OCI-LY7 (cell line): ENCODE measurements around the gene RICTOR. TPM values are rescaled to one million over a fixed set of nuclear protein-coding genes. Genes with fewer than 3 reads are reported as not detected.

Source experiments
- BruUV-seq: library from RNA; stranded (reverse); fragments of 400-500 nt; replicated peaks from 2 replicates; lab custom pipeline; 2021; lab: Mats Ljungman, UMichigan
- CTCF ChIA-PET: fragments of 300-600 bp; sonication (Branson Sonifier 250); formaldehyde crosslinking; loops from one replicate; lab custom pipeline; 2022; ENCODE audit warnings: antibody characterized with exemption; ENCODE audit not compliant: unreplicated experiment; lab: Charles Lee
- POLR2A ChIA-PET: fragments of 300-600 bp; sonication (Branson Sonifier 250); formaldehyde crosslinking; loops from one replicate; lab custom pipeline; 2022; ENCODE audit warnings: antibody characterized with exemption; lab: Charles Lee
- DNase-seq: peaks from one replicate; pipeline ENCODE4 v3.0.0-alpha.2; 2015; ENCODE audit warnings: low spot score
- H2AFZ ChIP-seq: fragments of 200-600 bp; sonication (generic), shearing (Covaris generic); 2 replicates; pipeline ENCODE4 v1.6.1; 2014; ENCODE audit warnings: mild to moderate bottlenecking, antibody characterized with exemption, low read length, moderate library complexity
- H3K27ac ChIP-seq: fragments of 200-600 bp; sonication (generic); 2 replicates; pipeline ENCODE4 v1.5.1; 2014; ENCODE audit warnings: mixed run types, low read depth, mild to moderate bottlenecking, moderate library complexity, low read length, inconsistent platforms; ENCODE audit not compliant: poor library complexity, severe bottlenecking
- H3K36me3 ChIP-seq: fragments of 200-600 bp; sonication (generic); 2 replicates; pipeline ENCODE4 v1.6.1; 2014; ENCODE audit warnings: mild to moderate bottlenecking, antibody characterized with exemption, low read length, moderate library complexity, mixed read lengths; ENCODE audit not compliant: insufficient read depth
- H3K4me1 ChIP-seq: fragments of 200-600 bp; sonication (generic); 2 replicates; pipeline ENCODE4 v1.5.1; 2014; ENCODE audit warnings: mild to moderate bottlenecking, low read length; ENCODE audit not compliant: insufficient read depth, poor library complexity, severe bottlenecking
- H3K4me2 ChIP-seq: fragments of 200-600 bp; sonication (generic); 2 replicates; pipeline ENCODE4 v1.6.1; 2014; ENCODE audit warnings: mild to moderate bottlenecking, low read length
- H3K4me3 ChIP-seq: fragments of 200-600 bp; sonication (generic); 2 replicates; pipeline ENCODE4 v1.5.1; 2014; ENCODE audit warnings: mild to moderate bottlenecking, low read depth, low read length; ENCODE audit not compliant: poor library complexity, severe bottlenecking
- H3K79me2 ChIP-seq: fragments of 200-600 bp; sonication (generic); 2 replicates; pipeline ENCODE4 v1.6.1; 2016; ENCODE audit warnings: low read depth, mild to moderate bottlenecking, low read length, moderate library complexity, mixed read lengths; ENCODE audit not compliant: insufficient read depth
- H3K9me2 ChIP-seq: fragments of 200-600 bp; sonication (generic); 2 replicates; pipeline ENCODE4 v1.6.1; 2016; ENCODE audit warnings: mild to moderate bottlenecking, low read length, mixed read lengths; ENCODE audit not compliant: insufficient read depth
- H3K9me3 ChIP-seq: fragments of 200-600 bp; sonication (generic); 2 replicates; pipeline ENCODE4 v1.6.1; 2014; ENCODE audit warnings: mild to moderate bottlenecking, mixed run types, low read length, mixed read lengths
- H4K20me1 ChIP-seq: fragments of 200-600 bp; sonication (generic); 2 replicates; pipeline ENCODE4 v1.6.1; 2014; ENCODE audit warnings: mild to moderate bottlenecking, antibody characterized with exemption, low read length, moderate library complexity, mixed read lengths; ENCODE audit not compliant: insufficient read depth
- EZH2phosphoT487 ChIP-seq: fragments of 200-600 bp; sonication (generic); IDR thresholded peaks from 2 replicates; pipeline ENCODE4 v1.6.1; 2018; ENCODE audit warnings: low read depth, borderline replicate concordance, mild to moderate bottlenecking, mixed run types, antibody characterized with exemption, low read length, moderate library complexity, mixed read lengths
- intact Hi-C: fragments of 100-400 bp; cut with micrococcal nuclease; formaldehyde crosslinking; loops from one replicate; pipeline ENCODE4 v1.10.0; 2022; ENCODE audit not compliant: unreplicated experiment
- total RNA-seq, 2 experiments: library from RNA; depleted of rRNA in 1 of 2; stranded (reverse); fragments of >200 nt in 1 of 2; shearing (Covaris generic) in 1 of 2; gene quantifications; 2 replicates each; pipeline ENCODE4 v1.2.3, GENCODE V29; 2014 to 2022
- TF ChIP-seq, protein P1 (sequence below): fragments of 200-600 bp; sonication (generic); conservative IDR thresholded peaks from 2 replicates; pipeline ENCODE4 v1.5.1; 2014; ENCODE audit warnings: mild to moderate bottlenecking, antibody characterized with exemption, low read length, moderate library complexity, mixed read lengths

RICTOR gene
- total RNA-seq, 2 experiments from 2014 or later: 10.9 to 22.9 TPM

DNA sequence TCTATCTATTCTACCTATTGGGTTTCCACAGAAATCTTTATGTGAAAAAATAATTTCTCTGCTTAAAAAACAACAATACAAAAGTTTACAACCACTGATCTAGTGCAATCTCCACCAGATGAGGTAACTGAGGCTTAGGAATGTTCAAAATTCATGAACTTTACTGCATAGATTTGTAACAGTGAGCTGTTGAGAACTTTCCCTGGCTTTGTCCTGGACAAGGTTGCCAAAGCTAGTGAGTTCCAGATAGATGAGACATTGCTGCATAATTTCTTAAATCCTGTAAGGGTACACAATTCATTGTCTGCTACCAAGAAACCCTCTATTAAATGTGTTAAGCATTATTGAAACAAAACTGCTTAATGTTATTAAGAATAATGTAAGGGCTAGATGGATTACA, 125.7 kb downstream of the RICTOR start:
- Histone ChIP-seq H3K79me2 (no peaks in the 10 kb centered on the region), H2AFZ (no peak overlapping the region), H3K36me3 (peaks cover 82% of the 10 kb centered on the region), H3K4me1 (no peaks in the 10 kb centered on the region), H3K9me2 (no peaks in the 10 kb centered on the region), H3K4me3 (no peak overlapping the region), H3K9me3 (no peaks in the 10 kb centered on the region), H3K4me2 (no peak overlapping the region), H3K27ac (no peak overlapping the region), H4K20me1 (no peaks in the 10 kb centered on the region)
- TF ChIP-seq, protein P1, sequence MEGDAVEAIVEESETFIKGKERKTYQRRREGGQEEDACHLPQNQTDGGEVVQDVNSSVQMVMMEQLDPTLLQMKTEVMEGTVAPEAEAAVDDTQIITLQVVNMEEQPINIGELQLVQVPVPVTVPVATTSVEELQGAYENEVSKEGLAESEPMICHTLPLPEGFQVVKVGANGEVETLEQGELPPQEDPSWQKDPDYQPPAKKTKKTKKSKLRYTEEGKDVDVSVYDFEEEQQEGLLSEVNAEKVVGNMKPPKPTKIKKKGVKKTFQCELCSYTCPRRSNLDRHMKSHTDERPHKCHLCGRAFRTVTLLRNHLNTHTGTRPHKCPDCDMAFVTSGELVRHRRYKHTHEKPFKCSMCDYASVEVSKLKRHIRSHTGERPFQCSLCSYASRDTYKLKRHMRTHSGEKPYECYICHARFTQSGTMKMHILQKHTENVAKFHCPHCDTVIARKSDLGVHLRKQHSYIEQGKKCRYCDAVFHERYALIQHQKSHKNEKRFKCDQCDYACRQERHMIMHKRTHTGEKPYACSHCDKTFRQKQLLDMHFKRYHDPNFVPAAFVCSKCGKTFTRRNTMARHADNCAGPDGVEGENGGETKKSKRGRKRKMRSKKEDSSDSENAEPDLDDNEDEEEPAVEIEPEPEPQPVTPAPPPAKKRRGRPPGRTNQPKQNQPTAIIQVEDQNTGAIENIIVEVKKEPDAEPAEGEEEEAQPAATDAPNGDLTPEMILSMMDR: no peak
- no peak for TF ChIP-seq EZH2phosphoT487
- CTCF ChIA-PET: no interaction called here
- POLR2A ChIA-PET: interaction anchor here (1.9 kb wide), 1 partner anchor 15 kb away, joined by 6 read pairs; no protein-coding TSS in a partner anchor
- no TSS peak for BruUV-seq
- intact Hi-C loops: no loop called here
- no peak for DNase-seq

DNA sequence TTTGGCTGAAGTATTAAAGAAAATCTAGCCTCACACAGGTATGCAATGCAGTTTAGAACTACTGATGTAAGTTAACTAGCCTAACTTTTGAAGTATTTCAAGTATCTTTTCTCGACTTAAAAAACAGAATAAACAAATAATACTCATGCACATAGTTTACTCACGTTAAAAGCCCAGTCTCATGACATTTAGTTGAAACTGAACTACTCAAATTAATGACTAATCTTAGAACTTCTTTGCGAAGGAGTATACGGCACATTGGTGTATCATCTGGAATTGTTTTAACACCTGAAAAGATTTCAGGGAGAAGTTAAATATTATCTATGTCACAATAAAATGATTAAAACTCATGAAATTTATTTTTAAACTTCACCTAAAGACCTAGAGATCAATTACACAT, 129.9 kb downstream of the RICTOR start:
- Histone ChIP-seq H3K36me3 (peaks cover 75% of the 10 kb centered on the region), H3K4me1 (no peaks in the 10 kb centered on the region), H3K79me2 (no peaks in the 10 kb centered on the region), H3K4me2 (no peak overlapping the region), H3K27ac (no peak overlapping the region), H3K9me2 (no peaks in the 10 kb centered on the region), H2AFZ (no peak overlapping the region), H3K4me3 (no peak overlapping the region), H4K20me1 (no peaks in the 10 kb centered on the region), H3K9me3 (no peaks in the 10 kb centered on the region)
- intact Hi-C loops: no loop called here
- ChIA-PET CTCF (no interaction called here), POLR2A (interaction anchor here (2.0 kb wide), 1 partner anchor 10 kb away, joined by 4 read pairs; no protein-coding TSS in a partner anchor)
- no peak for TF ChIP-seq EZH2phosphoT487
- TF ChIP-seq, protein P1: no peak
- no peak for DNase-seq
- no TSS peak for BruUV-seq

DNA sequence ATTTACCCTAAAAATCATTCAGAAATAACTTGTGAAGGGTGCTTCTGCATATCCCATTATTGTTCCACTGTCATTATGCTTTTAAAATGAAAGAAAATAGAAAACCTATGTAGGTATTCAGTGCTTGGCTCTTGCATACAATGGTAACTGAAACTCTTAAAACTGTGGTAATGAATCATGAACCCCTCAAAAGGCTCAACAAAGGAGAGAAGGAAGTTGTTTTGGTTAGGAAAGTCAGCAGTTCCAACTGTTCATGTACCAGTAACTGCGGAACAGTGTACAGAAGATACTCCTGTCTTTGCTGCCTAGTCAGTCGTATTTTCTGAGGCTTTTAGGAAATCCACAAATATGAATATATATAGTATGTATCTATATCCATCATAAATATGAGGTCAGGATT, 132.3 kb downstream of the RICTOR start:
- Histone ChIP-seq H3K36me3 (peaks cover 58% of the 10 kb centered on the region), H3K79me2 (no peaks in the 10 kb centered on the region), H3K9me3 (no peaks in the 10 kb centered on the region), H3K27ac (no peak overlapping the region), H3K4me2 (no peak overlapping the region), H3K4me3 (no peak overlapping the region), H4K20me1 (no peaks in the 10 kb centered on the region), H3K9me2 (no peaks in the 10 kb centered on the region), H3K4me1 (no peaks in the 10 kb centered on the region), H2AFZ (no peak overlapping the region)
- DNase-seq: no peak
- no TSS peak for BruUV-seq
- POLR2A ChIA-PET: no interaction called here
- CTCF ChIA-PET: no interaction called here
- TF ChIP-seq, protein P1: no peak
- TF ChIP-seq EZH2phosphoT487: no peak
- intact Hi-C loops: no loop called here
